ENCODE data around the gene ERCC1. TPM values are rescaled to one million over a fixed set of nuclear protein-coding genes. Genes with fewer than 3 reads are reported as not detected.
A peak's percentile ranks its signal among the peaks of the same experiment; 100 is the strongest.

The ERCC1 gene
- total RNA-seq, 3 donors from 2014 or later = 37.7 to 51.2 (median 46.6) TPM

DNA sequence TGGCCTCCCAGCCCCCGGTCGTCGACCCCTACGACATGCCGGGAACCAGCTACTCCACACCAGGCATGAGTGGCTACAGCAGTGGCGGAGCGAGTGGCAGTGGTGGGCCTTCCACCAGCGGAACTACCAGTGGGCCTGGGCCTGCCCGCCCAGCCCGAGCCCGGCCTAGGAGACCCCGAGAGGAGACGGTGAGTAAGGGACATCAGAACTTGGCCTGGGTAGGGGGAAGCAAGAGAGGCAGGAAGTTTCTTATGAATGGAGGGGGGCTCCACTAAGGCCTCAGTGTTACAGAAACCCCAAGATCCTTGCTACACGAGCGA, 47.0 kb upstream of the ERCC1 start:
- intact Hi-C loops (cut with DNase I, micrococcal nuclease) = no loop called here
- no peak for ATAC-seq
- H3K4me1 ChIP-seq (ENCODE audit: low read depth) = peaks cover 24% of the 10 kb centered on the region
- H3K36me3 ChIP-seq (ENCODE audit: low read depth) = no peaks in the 10 kb centered on the region
- TF ChIP-seq, protein P1, sequence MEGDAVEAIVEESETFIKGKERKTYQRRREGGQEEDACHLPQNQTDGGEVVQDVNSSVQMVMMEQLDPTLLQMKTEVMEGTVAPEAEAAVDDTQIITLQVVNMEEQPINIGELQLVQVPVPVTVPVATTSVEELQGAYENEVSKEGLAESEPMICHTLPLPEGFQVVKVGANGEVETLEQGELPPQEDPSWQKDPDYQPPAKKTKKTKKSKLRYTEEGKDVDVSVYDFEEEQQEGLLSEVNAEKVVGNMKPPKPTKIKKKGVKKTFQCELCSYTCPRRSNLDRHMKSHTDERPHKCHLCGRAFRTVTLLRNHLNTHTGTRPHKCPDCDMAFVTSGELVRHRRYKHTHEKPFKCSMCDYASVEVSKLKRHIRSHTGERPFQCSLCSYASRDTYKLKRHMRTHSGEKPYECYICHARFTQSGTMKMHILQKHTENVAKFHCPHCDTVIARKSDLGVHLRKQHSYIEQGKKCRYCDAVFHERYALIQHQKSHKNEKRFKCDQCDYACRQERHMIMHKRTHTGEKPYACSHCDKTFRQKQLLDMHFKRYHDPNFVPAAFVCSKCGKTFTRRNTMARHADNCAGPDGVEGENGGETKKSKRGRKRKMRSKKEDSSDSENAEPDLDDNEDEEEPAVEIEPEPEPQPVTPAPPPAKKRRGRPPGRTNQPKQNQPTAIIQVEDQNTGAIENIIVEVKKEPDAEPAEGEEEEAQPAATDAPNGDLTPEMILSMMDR (IDR thresholded peaks at IDR 0.05) = no peak
- H3K4me3 ChIP-seq = no peak overlapping the region
- no peaks in the 10 kb centered on the region for H3K9me3 ChIP-seq
- DNase-seq = no peak

GRCh38 chr19:45469945-45470761, 46.4 kb upstream of the ERCC1 start:
- intact Hi-C loops (cut with DNase I, micrococcal nuclease) = no loop called here
- H3K4me3 ChIP-seq = no peak overlapping the region
- DNase-seq = peak; percentile 52 to 69 (median 60)
- H3K4me1 ChIP-seq (ENCODE audit: low read depth) = peaks cover 24% of the 10 kb centered on the region
- no peaks in the 10 kb centered on the region for H3K36me3 ChIP-seq (ENCODE audit: low read depth)
- H3K9me3 ChIP-seq = no peaks in the 10 kb centered on the region
- TF ChIP-seq, protein P1 (IDR thresholded peaks at IDR 0.05) = no peak
- ATAC-seq = no peak

- TF ChIP-seq, protein P1 (IDR thresholded peaks at IDR 0.05) = no peak
- H3K4me3 ChIP-seq = peak overlapping the region; percentile 9
- H3K36me3 ChIP-seq (ENCODE audit: low read depth) = no peaks in the 10 kb centered on the region
- H3K9me3 ChIP-seq = no peaks in the 10 kb centered on the region
- DNase-seq = peak; percentile 94 to 96 (median 95)
- peak; percentile 88 for ATAC-seq
- intact Hi-C loops (cut with DNase I, micrococcal nuclease) = no loop called here
- H3K4me1 ChIP-seq (ENCODE audit: low read depth) = peaks cover 24% of the 10 kb centered on the region
Measured at GRCh38 chr19:45469132-45469944, 45.6 kb upstream of the ERCC1 start.

DNA sequence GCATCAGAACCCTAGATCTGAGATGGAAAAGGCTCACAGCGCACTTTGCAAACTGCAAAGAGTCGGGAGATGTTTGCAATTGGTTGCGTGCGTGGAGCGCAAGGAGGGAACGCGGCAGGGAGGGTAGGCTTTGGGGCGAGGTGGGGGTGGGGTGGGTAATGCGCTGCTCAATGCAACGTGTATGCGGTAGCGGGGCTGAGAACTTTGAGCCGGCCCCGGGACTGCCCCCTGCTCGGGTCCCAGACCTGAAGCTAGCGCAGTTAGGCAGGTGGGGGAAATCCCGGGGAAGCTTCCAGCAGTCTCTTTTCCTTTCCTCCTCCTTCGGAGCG, 45.0 kb upstream of the ERCC1 start:
- ATAC-seq (peak; percentile 39), DNase-seq (no peak)
- peak overlapping the region; percentile 9 for H3K4me3 ChIP-seq
- intact Hi-C loops (cut with DNase I, micrococcal nuclease) = no loop called here
- H3K36me3 ChIP-seq (ENCODE audit: low read depth) = no peaks in the 10 kb centered on the region
- TF ChIP-seq, protein P1 (IDR thresholded peaks at IDR 0.05) = no peak
- H3K9me3 ChIP-seq = no peaks in the 10 kb centered on the region
- H3K4me1 ChIP-seq (ENCODE audit: low read depth) = peaks cover 24% of the 10 kb centered on the region

- no peak overlapping the region for H3K4me3 ChIP-seq
- intact Hi-C loops (cut with DNase I, micrococcal nuclease) = no loop called here
- H3K36me3 ChIP-seq (ENCODE audit: low read depth) = no peaks in the 10 kb centered on the region
- ATAC-seq (peak; percentile 0), DNase-seq (peak in 2 of 3 donors; percentile 62 to 78)
- H3K9me3 ChIP-seq = no peaks in the 10 kb centered on the region
- TF ChIP-seq, protein P1 (IDR thresholded peaks at IDR 0.05) = no peak
- peaks cover 24% of the 10 kb centered on the region for H3K4me1 ChIP-seq (ENCODE audit: low read depth)
Measured at GRCh38 chr19:45468159-45468651, 44.5 kb upstream of the ERCC1 start.

Data from mucosa of descending colon (tissue), 3 donors.